Measurements from ENCODE around the gene PGA5. TPM values are rescaled to one million over a fixed set of nuclear protein-coding genes. Genes with fewer than 3 reads are reported as not detected.

The PGA5 gene
- total RNA-seq, 4 donors from 2014 or later: 0.54 TPM; not detected in 3

GRCh38 chr11:61259363-61259762 lies 18.4 kb downstream of the PGA5 start:
- Histone ChIP-seq H3K9me3 (no peaks in the 10 kb centered on the region), H3K4me3 (no peak overlapping the region), H3K4me1 (no peaks in the 10 kb centered on the region), H3K27ac (no peak overlapping the region), H3K36me3 (no peaks in the 10 kb centered on the region), H3K27me3 (no peaks in the 10 kb centered on the region)
- TF ChIP-seq POLR2AphosphoS5 (IDR thresholded peaks at IDR 0.05) (no peak), POLR2A (IDR thresholded peaks at IDR 0.05) (no peak), EP300 (IDR thresholded peaks at IDR 0.05) (no peak), CTCF (IDR thresholded peaks at IDR 0.05) (no peak)
- WGBS, 2 donors (ENCODE audit: low coverage in 1 of 2): 92 to 96% methylated on average over 3 of the region's 6 CpGs
- ATAC-seq: no peak

DNA sequence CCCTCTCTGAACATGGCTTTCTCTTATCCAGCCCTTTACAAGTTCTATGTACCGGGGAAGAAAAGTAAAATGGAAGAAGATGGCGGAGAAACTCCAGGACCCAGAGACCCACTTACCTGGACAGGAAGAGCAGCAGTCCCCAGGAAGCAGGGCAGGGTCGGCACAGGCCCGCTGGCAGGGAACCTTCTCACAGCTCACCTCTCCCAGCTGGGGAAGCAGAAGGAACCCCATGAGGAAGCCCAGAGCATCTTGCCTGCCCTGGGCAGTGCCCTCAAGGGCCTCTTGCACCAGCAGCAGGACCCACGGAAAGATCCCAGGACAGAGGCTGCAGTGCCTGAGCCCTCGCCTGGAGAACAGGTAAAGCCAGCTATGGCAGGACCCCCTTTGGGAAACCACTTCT lies 23.4 kb downstream of the PGA5 start:
- H3K36me3 ChIP-seq: no peaks in the 10 kb centered on the region
- ATAC-seq: no peak
- 79 to 94% methylated on average over 2 of the region's 6 CpGs for WGBS, 2 donors (ENCODE audit: low coverage in 1 of 2)
- H3K9me3 ChIP-seq: no peaks in the 10 kb centered on the region
- H3K27me3 ChIP-seq: no peaks in the 10 kb centered on the region
- H3K4me1 ChIP-seq: no peaks in the 10 kb centered on the region
- no peak overlapping the region for H3K27ac ChIP-seq
- H3K4me3 ChIP-seq: no peak overlapping the region
- TF ChIP-seq CTCF (IDR thresholded peaks at IDR 0.05) (no peak), EP300 (IDR thresholded peaks at IDR 0.05) (no peak), POLR2AphosphoS5 (IDR thresholded peaks at IDR 0.05) (no peak), POLR2A (IDR thresholded peaks at IDR 0.05) (no peak)

DNA sequence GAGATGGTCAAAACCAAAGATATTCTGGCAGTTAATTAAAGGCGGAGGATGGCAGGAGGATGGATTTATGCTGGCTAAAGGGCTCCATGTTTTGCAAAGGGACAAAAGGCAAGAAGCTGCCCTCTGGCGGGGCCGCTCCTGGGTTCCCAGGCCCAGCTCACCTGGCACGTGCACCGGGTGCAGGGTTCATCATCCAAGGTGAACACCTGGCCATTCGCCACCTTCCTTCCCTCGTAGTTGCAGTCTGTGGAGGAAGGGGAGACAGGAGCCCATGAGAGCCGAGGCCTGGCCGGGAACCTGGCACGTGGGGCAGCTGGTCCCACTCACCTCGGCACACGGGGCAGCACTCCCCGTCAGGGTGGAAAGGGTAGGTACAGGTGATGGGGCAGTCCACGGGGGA lies 23.8 kb downstream of the PGA5 start:
- ATAC-seq: no peak
- Histone ChIP-seq H3K9me3 (no peaks in the 10 kb centered on the region), H3K4me3 (no peak overlapping the region), H3K4me1 (no peaks in the 10 kb centered on the region), H3K36me3 (no peaks in the 10 kb centered on the region), H3K27ac (no peak overlapping the region), H3K27me3 (no peaks in the 10 kb centered on the region)
- WGBS, 2 donors (ENCODE audit: low coverage in 1 of 2): 100% methylated on average over 3 of the region's 14 CpGs; no CpG with 5 or more reads in 1 of the 2 donors
- TF ChIP-seq CTCF (IDR thresholded peaks at IDR 0.05): no peak
- no peak for TF ChIP-seq EP300 (IDR thresholded peaks at IDR 0.05)
- TF ChIP-seq POLR2A (IDR thresholded peaks at IDR 0.05): no peak
- TF ChIP-seq POLR2AphosphoS5 (IDR thresholded peaks at IDR 0.05): no peak

DNA sequence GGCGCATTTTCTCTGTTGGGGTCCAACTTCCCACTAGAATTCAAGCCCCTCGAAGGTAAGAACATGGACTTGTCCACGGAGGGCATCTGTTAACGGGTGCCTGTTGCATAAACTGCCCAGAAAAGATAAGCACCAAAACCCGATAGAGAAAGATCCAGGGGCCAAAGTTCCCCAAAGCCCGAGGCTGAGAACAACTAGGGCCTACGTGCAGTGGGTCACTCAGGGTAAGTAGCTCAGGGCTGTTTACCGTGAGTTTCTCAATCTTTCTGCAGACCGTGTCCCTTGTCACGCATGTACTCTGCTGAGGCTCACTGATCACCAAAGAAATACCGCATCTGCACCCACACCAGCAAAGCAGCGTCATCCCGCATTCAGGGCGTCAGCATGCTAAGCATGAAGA lies 24.4 kb downstream of the PGA5 start:
- Histone ChIP-seq H3K36me3 (no peaks in the 10 kb centered on the region), H3K27me3 (no peaks in the 10 kb centered on the region), H3K4me3 (no peak overlapping the region), H3K9me3 (no peaks in the 10 kb centered on the region), H3K4me1 (no peaks in the 10 kb centered on the region), H3K27ac (no peak overlapping the region)
- WGBS, 2 donors (ENCODE audit: low coverage in 1 of 2): 84 to 86% methylated on average over 5 to 13 of the region's 14 CpGs
- TF ChIP-seq POLR2A (IDR thresholded peaks at IDR 0.05) (no peak), EP300 (IDR thresholded peaks at IDR 0.05) (no peak), POLR2AphosphoS5 (IDR thresholded peaks at IDR 0.05) (no peak), CTCF (IDR thresholded peaks at IDR 0.05) (no peak)
- no peak for ATAC-seq

DNA sequence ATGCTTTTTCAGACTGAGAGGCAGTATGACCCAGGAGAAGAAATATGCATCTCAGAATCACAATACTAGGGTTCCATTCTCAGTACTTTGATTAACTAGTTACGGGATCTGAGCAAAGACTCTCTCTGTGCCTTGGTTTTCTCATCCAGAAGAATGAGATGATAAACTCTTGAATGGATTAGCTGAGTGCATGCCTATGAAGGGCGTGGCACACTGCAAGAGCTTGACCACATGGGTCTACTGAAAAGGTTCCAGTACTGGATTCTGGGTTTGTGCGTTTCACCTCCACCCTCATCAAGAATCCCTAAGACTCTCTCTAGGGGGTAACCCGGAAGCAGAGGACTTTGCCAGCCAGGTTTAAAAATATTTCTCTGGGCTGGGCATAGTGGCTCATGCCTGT lies 25.6 kb downstream of the PGA5 start:
- Histone ChIP-seq H3K4me1 (no peaks in the 10 kb centered on the region), H3K27ac (no peak overlapping the region), H3K27me3 (no peaks in the 10 kb centered on the region), H3K36me3 (no peaks in the 10 kb centered on the region), H3K9me3 (no peaks in the 10 kb centered on the region), H3K4me3 (no peak overlapping the region)
- TF ChIP-seq POLR2AphosphoS5 (IDR thresholded peaks at IDR 0.05) (no peak), POLR2A (IDR thresholded peaks at IDR 0.05) (no peak), EP300 (IDR thresholded peaks at IDR 0.05) (no peak), CTCF (IDR thresholded peaks at IDR 0.05) (no peak)
- WGBS, 2 donors (ENCODE audit: low coverage in 1 of 2): 84 to 100% methylated on average over 1 to 2 of the region's 4 CpGs
- ATAC-seq: no peak

Measured in gastroesophageal sphincter (tissue), 4 donors.